NCI-H1436 treated with DMSO at 0.1 percent for 48 hours (cell line): Measurements from ENCODE around the gene MARCOL.
A peak's percentile ranks its signal among the peaks of the same experiment; 100 is the strongest.

ENCODE experiments used
- DNase-seq: peaks from one replicate; lab custom pipeline; 2025; lab: John Stamatoyannopoulos, UW

Gene MARCOL

GRCh38 chr5:148238418-148238794, at the start of gene MARCOL:
Gene MARCOL (plus strand): TSS chr5:148238525. CDS start chr5:148238598, 73 bp downstream.
- no peak for DNase-seq

GRCh38 chr5:148191010-148191409, 47.3 kb upstream of the MARCOL start:
- DNase-seq: no peak

DNA sequence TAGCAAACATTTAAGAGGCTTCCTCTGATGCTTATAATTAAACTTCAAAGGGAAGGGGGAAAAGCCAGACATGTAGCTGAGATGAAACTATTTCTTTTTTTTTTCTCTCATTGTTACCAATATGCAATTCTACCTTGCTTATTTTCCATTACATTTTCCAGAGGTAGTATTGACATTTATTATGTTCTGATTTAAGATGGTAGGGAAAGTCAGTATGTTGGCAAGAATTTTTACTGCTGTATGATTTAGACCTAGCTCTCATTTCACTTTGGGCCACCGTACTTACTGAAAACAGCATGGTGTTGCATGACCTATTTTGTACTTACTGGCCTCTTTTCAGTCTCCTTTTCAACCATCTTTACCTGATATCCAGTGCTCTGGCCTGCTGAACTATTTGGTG, 45.1 kb upstream of the MARCOL start:
- no peak for DNase-seq

- no peak for DNase-seq
Measured at GRCh38 chr5:148201151-148201550, 37.2 kb upstream of the MARCOL start.

DNA sequence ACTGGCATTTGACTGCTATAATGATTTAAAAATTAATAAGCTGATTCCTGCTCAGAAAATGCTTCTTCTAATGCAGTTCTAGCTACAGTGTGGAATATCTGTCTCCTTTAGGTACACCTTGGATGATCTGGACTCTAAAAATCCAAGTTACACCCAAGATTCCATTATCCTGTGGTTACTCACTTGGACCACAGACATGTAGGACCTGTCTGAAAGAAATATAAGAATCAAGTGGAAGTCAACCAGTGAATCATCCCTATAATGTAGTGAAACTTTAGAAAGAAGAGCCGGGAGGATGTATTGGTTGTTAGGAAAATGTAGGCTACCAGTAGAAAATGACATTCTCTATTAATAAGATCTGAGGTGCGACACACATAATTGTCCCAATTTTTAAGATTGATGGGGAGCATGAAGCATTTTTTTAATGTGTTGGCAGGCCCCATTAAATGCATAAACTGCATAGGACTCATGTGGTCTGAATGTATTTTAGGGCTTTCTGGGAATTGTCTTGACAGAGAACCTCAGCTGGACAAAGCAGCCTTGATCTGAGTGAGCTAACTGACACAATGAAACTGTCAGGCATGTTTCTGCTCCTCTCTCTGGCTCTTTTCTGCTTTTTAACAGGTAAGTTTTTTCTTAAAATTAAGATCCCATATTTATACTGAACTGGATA, 35.7 kb upstream of the MARCOL start, which contains the start of gene SPINK6:
SPINK6 (plus strand) TSS at position 512 of the 673 bp plus-strand sequence; CDS start at position 567, 55 bp downstream.
- DNase-seq: no peak

DNA sequence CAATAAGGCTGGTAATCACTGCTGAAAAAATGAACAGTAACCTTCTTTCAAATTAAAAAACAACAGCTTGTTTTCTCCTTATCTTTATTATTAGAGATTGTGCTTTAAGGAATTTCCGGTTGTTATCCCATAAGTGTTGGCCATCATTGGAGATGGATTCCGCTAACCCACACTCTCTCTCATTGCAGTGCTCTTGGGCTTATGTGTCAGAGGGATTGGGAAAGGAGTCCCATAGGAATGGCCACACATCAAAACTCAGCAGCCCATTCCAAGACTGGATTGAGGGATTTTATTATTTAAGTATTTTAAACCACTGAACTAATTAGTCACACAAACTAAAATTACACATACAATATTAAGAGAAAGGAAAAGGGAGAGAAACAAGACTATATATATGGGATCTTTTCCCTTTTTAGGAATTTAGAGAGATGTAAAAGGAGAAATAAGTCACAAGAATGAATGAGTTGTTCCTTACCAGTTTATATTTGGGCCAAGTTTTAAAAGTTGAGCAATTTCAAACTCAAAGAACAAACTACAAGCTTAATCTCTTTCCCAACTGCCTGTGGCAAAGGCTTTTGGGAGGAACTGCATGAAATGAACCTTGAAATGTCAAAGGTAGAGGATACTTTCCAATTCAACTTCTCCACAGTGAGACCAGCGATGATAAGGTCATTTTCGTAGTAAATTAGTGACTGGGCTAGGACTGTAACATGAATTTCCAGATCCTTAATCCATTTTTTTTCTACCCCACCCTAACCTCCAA, 33.1 kb upstream of the MARCOL start:
- no peak for DNase-seq

GRCh38 chr5:148205865-148206264, 32.5 kb upstream of the MARCOL start:
- DNase-seq: no peak

DNA sequence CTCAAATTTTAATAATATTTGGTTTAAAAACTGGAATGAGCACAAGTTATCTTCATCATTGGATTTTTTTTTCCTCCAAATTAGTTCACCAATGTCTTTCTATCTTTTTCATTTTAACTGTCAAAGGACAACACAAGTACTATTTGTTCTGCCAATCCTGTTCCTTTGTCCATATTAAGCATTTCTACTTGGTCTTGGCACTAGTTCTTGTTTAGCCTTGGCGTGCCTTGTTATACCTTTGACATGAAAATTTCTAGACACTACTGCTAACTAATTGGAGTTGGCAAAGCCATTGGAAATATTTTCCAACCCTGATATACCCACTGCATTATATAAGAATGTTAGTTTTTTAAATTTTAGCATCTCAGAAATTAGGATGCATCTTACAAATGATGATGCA, 31.7 kb upstream of the MARCOL start:
- DNase-seq: no peak

DNA sequence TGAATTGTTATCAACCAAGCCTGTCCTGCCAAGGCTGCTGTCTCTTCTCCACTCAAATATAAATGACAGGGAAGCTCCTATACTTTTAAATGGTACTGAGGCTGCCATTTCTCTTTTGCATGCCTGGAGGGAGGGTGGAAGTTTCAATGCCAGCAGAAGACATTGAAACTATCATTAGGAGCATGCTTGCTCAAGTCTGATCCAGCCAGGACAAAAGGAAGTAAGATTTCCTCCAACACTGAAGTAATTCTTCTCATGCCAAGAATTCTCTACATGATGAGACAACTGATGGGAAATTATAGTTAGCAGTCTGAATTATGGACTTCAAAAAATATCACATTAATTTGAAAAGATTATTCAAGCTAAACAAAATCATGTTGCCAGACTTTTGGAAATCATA, 30.1 kb upstream of the MARCOL start:
- no peak for DNase-seq

DNA sequence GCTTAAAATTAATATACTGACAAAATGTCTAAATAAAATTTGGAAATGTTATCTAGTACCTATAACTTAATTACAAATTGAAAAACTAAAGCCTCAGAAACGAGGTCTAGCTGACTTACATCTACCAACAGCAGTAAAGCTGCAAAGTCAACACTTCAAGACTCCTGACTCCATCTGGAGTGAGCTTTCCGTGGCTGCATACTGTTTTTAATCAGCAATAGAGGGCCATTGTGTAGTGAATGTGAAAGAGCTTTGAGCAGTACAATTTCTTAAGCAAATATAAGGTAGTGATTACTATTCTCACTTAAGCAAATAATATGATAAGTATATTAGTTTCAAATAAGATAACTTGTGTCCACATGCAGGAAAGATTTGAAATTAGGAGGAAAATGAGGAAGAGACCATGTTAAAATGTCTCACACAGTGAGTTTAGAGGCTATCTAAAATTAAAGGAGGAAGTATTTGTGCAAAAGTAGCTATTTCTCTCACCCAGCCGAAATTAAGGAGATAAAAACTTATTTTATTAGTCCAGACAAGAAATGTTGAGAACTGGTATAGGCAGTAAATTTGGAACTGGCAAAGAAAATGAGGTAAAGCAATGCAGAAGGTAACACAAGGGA, 29.1 kb upstream of the MARCOL start:
- peak; percentile 20 for DNase-seq

DNA sequence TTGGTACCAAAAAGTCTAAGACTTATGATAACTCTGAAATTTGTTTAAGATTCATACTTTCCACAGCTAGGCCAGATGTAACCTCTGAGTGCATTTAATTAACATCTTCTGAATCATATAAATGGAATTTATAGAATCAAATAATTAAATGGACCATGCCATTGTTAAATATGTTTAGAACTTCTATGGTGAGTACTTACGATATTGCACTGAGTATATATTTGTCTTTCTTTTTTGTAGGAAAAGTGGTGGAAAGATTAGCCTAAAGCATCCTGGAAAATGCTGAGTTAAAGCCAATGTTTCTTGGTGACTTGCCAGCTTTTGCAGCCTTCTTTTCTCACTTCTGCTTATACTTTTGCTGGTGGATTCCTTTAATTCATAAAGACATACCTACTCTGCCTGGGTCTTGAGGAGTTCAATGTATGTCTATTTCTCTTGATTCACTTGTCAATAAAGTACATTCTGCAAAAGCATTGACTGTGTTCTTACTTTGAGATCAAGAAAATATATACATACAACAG, 23.6 kb upstream of the MARCOL start:
- no peak for DNase-seq

DNA sequence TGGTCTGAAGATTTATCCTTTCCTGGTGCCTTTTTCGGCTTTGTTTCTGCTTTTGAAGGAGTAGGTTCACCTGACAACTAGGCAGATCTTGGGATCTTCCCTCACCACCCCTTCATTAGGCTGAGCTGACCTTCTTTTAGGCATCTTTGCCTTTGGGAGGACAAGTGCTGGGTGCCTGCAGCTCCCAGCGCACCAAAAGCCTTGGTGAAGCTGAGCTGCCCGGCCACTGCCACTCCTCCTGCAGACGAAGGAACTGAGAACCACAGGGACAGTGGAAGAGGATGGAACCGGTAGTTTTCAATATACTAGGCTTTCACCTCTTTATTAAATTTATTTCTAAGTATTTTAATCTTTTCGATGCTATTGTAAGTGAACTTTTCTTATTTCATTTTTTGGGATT, 16.8 kb upstream of the MARCOL start:
- no peak for DNase-seq

DNA sequence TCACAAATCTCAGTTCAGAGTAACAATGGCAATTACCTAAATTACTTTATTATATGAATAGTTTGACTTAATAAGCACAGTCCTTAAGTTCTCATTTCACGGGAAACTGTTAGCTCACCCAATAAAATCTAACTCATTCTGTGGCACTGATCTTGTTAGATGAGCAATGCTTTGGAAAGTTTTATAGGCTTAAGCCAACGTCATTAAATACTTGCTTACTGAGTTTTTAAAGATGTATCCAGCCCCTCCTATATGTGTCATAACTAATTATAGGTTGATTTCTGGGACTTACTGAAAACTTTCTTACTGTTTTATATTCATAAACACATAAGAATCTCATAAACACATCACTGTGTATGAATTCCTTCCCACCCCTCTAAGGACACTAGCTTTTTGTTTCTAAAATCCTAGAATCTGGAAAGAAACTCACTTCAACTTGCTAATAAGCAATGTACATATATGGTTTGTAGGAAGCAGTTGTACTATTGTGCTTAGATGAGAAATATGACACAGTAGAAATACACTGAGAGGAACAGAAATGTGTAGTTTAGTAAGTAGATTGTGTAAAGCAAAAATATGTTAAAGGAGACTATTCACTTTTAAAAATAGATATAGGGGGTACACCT, 14.1 kb upstream of the MARCOL start:
- no peak for DNase-seq

GRCh38 chr5:148228392-148228984, 9.8 kb upstream of the MARCOL start:
- DNase-seq: no peak

GRCh38 chr5:148229840-148230239, 8.5 kb upstream of the MARCOL start:
- no peak for DNase-seq

GRCh38 chr5:148230240-148230639, 8.1 kb upstream of the MARCOL start:
- DNase-seq: no peak

DNA sequence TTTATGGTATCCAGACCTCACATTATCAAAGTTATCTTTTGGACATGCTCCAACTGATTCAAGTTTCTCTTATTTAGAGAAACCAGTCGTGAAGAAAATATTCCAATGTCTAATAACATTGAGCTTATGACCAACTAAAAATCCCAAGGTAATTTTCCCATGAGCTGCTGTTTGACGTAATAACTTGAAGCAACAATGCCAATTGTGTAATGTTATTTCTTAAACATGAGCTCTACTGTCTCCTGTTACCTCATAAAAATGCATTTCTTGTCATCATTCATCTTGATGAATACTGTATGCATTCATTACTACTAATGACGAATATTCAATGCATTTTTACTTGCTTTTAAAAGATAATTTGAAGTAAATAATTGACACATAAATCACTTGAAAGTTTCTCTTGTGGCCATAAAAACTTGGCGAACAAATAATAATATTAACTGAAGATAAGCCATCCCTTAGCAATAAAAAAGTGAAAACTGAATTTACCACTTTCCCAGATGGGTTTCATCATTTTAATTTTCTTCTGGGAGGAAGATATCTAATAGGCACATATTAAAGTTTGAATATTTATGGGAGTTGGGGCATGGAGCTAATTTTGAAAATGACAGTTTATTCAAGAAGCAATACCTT, 424 bp upstream of the MARCOL start:
- DNase-seq: no peak

- DNase-seq: no peak
Measured at GRCh38 chr5:148248894-148249293, 10.6 kb downstream of the MARCOL start.

GRCh38 chr5:148255456-148255855, 17.1 kb downstream of the MARCOL start:
- DNase-seq: no peak

DNA sequence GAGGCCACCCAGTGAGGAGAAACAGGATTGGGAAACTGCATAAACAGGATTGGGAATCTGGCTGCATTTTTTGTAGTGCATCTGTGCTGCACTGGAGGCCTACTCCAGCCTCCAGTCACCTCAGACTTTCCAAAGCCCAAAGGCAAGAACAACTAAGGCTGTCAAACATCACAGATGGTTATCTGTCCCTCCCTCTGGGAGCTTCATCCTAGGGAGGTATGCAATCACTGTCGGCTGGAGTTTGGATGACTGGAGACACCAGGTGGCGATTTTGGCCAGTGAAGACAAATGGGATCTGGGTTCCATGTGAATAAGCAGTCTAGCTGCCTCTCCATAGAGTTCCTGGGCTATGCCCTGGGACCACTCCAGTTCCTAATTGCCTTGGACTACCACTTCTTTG, 21.0 kb downstream of the MARCOL start:
- no peak for DNase-seq

GRCh38 chr5:148261221-148261620, 22.9 kb downstream of the MARCOL start:
- DNase-seq: no peak

GRCh38 chr5:148267962-148268361, 29.6 kb downstream of the MARCOL start:
- no peak for DNase-seq
